K562 (cell line): ENCODE measurements around the gene MZB1. TPM values are rescaled to one million over a fixed set of nuclear protein-coding genes. Genes with fewer than 3 reads are reported as not detected.

ENCODE experiments used
- ATAC-seq: fragments of 200-7000 bp; cut with Tn5 transposase; 3 replicates; pipeline ENCODE4 v1.9.1; 2020; ENCODE audit warnings: moderate library complexity
- BruUV-seq: library from RNA; stranded (reverse); fragments of 400-500 nt; replicated peaks from 2 replicates; lab custom pipeline; 2021; lab: Mats Ljungman, UMichigan
- CTCF ChIA-PET: fragments of 300-600 bp; formaldehyde crosslinking; extraction: SDS; loops from one replicate; lab custom pipeline; 2021; ENCODE audit warnings: low intra/inter-chr PET ratio; lab: Yijun Ruan, JAX
- POLR2A ChIA-PET: fragments of 300-600, 350-650 bp; sonication (Branson Sonifier 250); formaldehyde crosslinking; extraction: SDS; loops from one replicate; lab custom pipeline; 2021; ENCODE audit warnings: antibody characterized with exemption, inconsistent platforms; lab: Yijun Ruan, JAX
- DNase-seq, 4 experiments: peaks; one replicate each; pipeline versions ENCODE4 v3.0.0 to v3.0.0-alpha.2; 2011 to 2018; ENCODE audit warnings: low spot score in 3 of 4, mixed read lengths in 3 of 4; ENCODE audit errors: extremely low read depth in 1 of 4
- FAIRE-seq: peaks from 2 replicates; lab custom pipeline; 2011; peaks lifted over from hg19 to GRCh38; lab: Jason Lieb, UNC
- H2AFZ ChIP-seq: 2 replicates; pipeline ENCODE4 v1.6.0; 2011; ENCODE audit warnings: low read depth, low read length, control low read depth, inconsistent platforms
- H3K27ac ChIP-seq: fragments of 200-600 bp; 3 replicates; pipeline ENCODE4 v1.8.0; 2011; ENCODE audit warnings: low read depth, mild to moderate bottlenecking, control low read depth, inconsistent platforms, low read length, moderate library complexity, mixed read lengths; ENCODE audit errors: extremely low read depth
- H3K27me3 ChIP-seq, 2 experiments: fragments of 300-600 bp in 1 of 2; 2 replicates in 1 of 2; 3 replicates in 1 of 2; pipeline versions ENCODE4 v1.6.0 to v1.8.0; 2011; ENCODE audit warnings: inconsistent platforms in 2 of 2, low read length in 2 of 2, mild to moderate bottlenecking in 1 of 2, mixed read lengths in 1 of 2, moderate library complexity in 1 of 2; ENCODE audit not compliant: control insufficient read depth in 2 of 2, insufficient read depth in 2 of 2
- H3K36me3 ChIP-seq: fragments of 300-600 bp; 3 replicates; pipeline ENCODE4 v1.8.0; 2011; ENCODE audit warnings: mild to moderate bottlenecking, low read length, inconsistent platforms; ENCODE audit not compliant: control insufficient read depth, insufficient read depth
- H3K4me1 ChIP-seq, 2 experiments: fragments of 200-600 bp in 1 of 2; replicated peaks in 1 of 2; 2 replicates in 1 of 2; 3 replicates in 1 of 2; pipeline versions ENCODE4 v1.5.1 to v1.8.0; 2011; ENCODE audit warnings: inconsistent platforms in 2 of 2, low read length in 2 of 2, mild to moderate bottlenecking in 1 of 2, mixed read lengths in 1 of 2, moderate library complexity in 1 of 2; ENCODE audit not compliant: control insufficient read depth in 2 of 2, insufficient read depth in 2 of 2
- H3K4me2 ChIP-seq: 2 replicates; pipeline ENCODE4 v1.6.1; 2011; ENCODE audit warnings: low read length, control low read depth, inconsistent platforms, mixed read lengths; ENCODE audit not compliant: insufficient read depth
- H3K4me3 ChIP-seq: fragments of 200-600 bp; sonication (generic), shearing (Covaris generic); 2 replicates; pipeline ENCODE4 v1.5.1; 2016; ENCODE audit warnings: control low read depth, inconsistent platforms
- H3K79me2 ChIP-seq: fragments of 200-600 bp; 3 replicates; pipeline ENCODE4 v1.8.0; 2011; ENCODE audit warnings: low read length, inconsistent platforms; ENCODE audit not compliant: control insufficient read depth, insufficient read depth
- H3K9ac ChIP-seq, 2 experiments: 2 replicates each; pipeline versions ENCODE4 v1.6.0 to v1.6.1; 2011; ENCODE audit warnings: low read depth in 2 of 2, low read length in 2 of 2, control low read depth in 1 of 2, inconsistent platforms in 1 of 2, mild to moderate bottlenecking in 1 of 2, mixed read lengths in 1 of 2; ENCODE audit not compliant: insufficient read depth in 1 of 2
- H3K9me1 ChIP-seq: one replicate; pipeline ENCODE4 v1.6.0; 2011; ENCODE audit warnings: inconsistent platforms, mild to moderate bottlenecking, low read length, moderate library complexity; ENCODE audit not compliant: control insufficient read depth, insufficient read depth
- H3K9me3 ChIP-seq: replicated peaks from 2 replicates; pipeline ENCODE4 v1.5.1; 2011; ENCODE audit warnings: low read depth, low read length, inconsistent platforms; ENCODE audit not compliant: control insufficient read depth, insufficient read depth
- H4K20me1 ChIP-seq: replicated peaks from 2 replicates; pipeline ENCODE4 v1.6.1; 2011; ENCODE audit warnings: low read length, inconsistent platforms, mixed read lengths; ENCODE audit not compliant: control insufficient read depth, insufficient read depth
- CEBPB ChIP-seq: fragments of 450-650 bp; IDR thresholded peaks from 2 replicates; pipeline ENCODE4 v1.6.1; 2016; ENCODE audit warnings: missing genetic modification characterization, missing compliant biosample characterization
- PHB2 ChIP-seq: fragments of 450-650 bp; IDR thresholded peaks from 2 replicates; pipeline ENCODE4 v1.6.1; 2017; ENCODE audit warnings: low read depth
- SMARCA4 ChIP-seq: fragments of 450-650 bp; IDR thresholded peaks from 2 replicates; pipeline ENCODE4 v1.6.1; 2016
- STAT5A ChIP-seq: IDR thresholded peaks from 2 replicates; pipeline ENCODE4 v1.6.1; 2012; ENCODE audit warnings: low read length, inconsistent platforms, borderline replicate concordance
- TRIM24 ChIP-seq, 2 experiments: fragments of 450-650 bp; IDR thresholded peaks; 2 replicates each; pipeline ENCODE4 v1.6.1; 2016
- ZBTB11 ChIP-seq, 3 experiments: fragments of 200-800 bp in 1 of 3; fragments of 250-450 bp in 1 of 3; fragments of 450-650 bp in 1 of 3; sonication (Bioruptor Pico) in 1 of 3; sonication (Bioruptor generic) in 1 of 3; formaldehyde crosslinking in 1 of 3; IDR thresholded peaks; 2 replicates each; pipeline versions ENCODE4 v1.6.1 to v1.8.0; 2016 to 2022; ENCODE audit warnings: mild to moderate bottlenecking in 2 of 3, missing genetic modification characterization in 2 of 3, missing compliant biosample characterization in 1 of 3, moderate library complexity in 1 of 3
- ZBTB33 ChIP-seq: sonication (generic); formaldehyde crosslinking; IDR thresholded peaks from 2 replicates; pipeline ENCODE4 v1.8.1; 2023; ENCODE audit warnings: mild to moderate bottlenecking, missing genetic modification reagents
- ZNF384 ChIP-seq: IDR thresholded peaks from 2 replicates; pipeline ENCODE4 v1.6.1; 2012; ENCODE audit warnings: low read depth, low read length, improper control_type of control experiment
- ZNF668 ChIP-seq: fragments of 250-450 bp; sonication (Bioruptor Pico); IDR thresholded peaks from 2 replicates; pipeline ENCODE4 v1.8.0; 2022; ENCODE audit warnings: mild to moderate bottlenecking, inconsistent platforms
- WGBS: fragments of 100-300 bp; shearing (Covaris generic); methylation state at CpG from one replicate; pipeline ENCODE4 v1.1.6; 2016; ENCODE audit warnings: low coverage, mixed read lengths; ENCODE audit not compliant: insufficient coverage; ENCODE audit errors: missing lambda C conversion rate; 5-methylcytosine and 5-hydroxymethylcytosine counted together
- in situ Hi-C: fragments of 300-500 bp; cut with MboI; formaldehyde crosslinking; loops from 4 replicates; pipeline ENCODE4 v1.15.0; 2018; ENCODE audit warnings: inconsistent platforms, mixed read lengths
- intact Hi-C: fragments of 100-400 bp; cut with micrococcal nuclease; formaldehyde crosslinking; loops from 2 replicates; pipeline ENCODE4 v1.14.2; 2022
- polyA plus RNA-seq, 8 experiments: library from polyadenylated mRNA; depleted of rRNA in 4 of 8; stranded (reverse) in 5 of 8; unstranded in 3 of 8; fragments of >200 nt; fragmentation: Nextera tagmentation in 2 of 8; fragmentation: Illumina TruSeq in 1 of 8; extraction: Ambion mirVana in 2 of 8; extraction: Trizol in 1 of 8; gene quantifications; 2 replicates each; pipeline versions ENCODE4 v1.2.1 to v1.2.3, GENCODE V29; 2011 to 2014; ENCODE audit warnings: inconsistent platforms in 1 of 8, missing spikeins in 1 of 8
- total RNA-seq, 7 experiments: library from RNA; depleted of rRNA in 6 of 7; stranded (reverse); fragments of >200 nt in 6 of 7; fragmentation: Illumina TruSeq in 2 of 7; extraction: Trizol in 2 of 7; gene quantifications; 2 replicates each; pipeline versions ENCODE4 v1.2.1 to v1.2.3, GENCODE V29; 2011 to 2021; ENCODE audit warnings: low replicate concordance in 1 of 7

The MZB1 gene
- total and polyA plus RNA-seq, 9 of the 15 experiments (the other 6 are each of a cell fraction or from before 2014, with no cell fraction given), result 0.13 to 0.31 TPM; not detected in 7

- peaks cover 18% of the 10 kb centered on the region for H3K36me3 ChIP-seq
- ATAC-seq (no peak), DNase-seq (peak in 1 of 4 experiments; percentile 28), FAIRE-seq (no peak)
- H3K9me3 ChIP-seq, result no peaks in the 10 kb centered on the region
- 0 out of 2 replicates have a peak, but pooled peaks have one; percentile 13 for TF ChIP-seq SMARCA4
- 0 out of 2 replicates have a peak, but pooled peaks have one; percentile 32 for TF ChIP-seq ZBTB33 (CRISPR knock-in tag)
- 0 out of 6 replicates have a peak, but pooled peaks of 1 of the 3 experiments have one; percentile 11 for TF ChIP-seq ZBTB11 (CRISPR knock-in tag; IDR thresholded peaks at IDR 0.05)
- TF ChIP-seq ZNF668 (CRISPR knock-in tag), result no peak
- TF ChIP-seq TRIM24 (IDR thresholded peaks at IDR 0.05), result 0 out of 4 replicates have a peak, but pooled peaks of 1 of the 2 experiments have one; percentile 11
- peak; percentile 38; the same call in 1 of the 2 replicates for TF ChIP-seq ZNF384
- peak; percentile 26; the same call in 1 of the 2 replicates for TF ChIP-seq CEBPB (tag)
- no peak for TF ChIP-seq PHB2
- no peak for TF ChIP-seq STAT5A
- peaks cover 68% of the 10 kb centered on the region for H3K79me2 ChIP-seq
- peak overlapping the region; percentile 11 to 99; a peak in 2 of 4 replicates for H3K9ac ChIP-seq
- CTCF ChIA-PET, result no interaction called here
- intact Hi-C loops (loop anchor here (5.0 kb wide), 3 partner anchors 59 to 766 kb away; partner anchors contain the start of genes HSPA9 and SPATA24), in situ Hi-C loops (no loop called here)
- H3K4me1 ChIP-seq, result peaks cover 15% of the 10 kb centered on the region in 2 experiments; a peak in 4 of 5 replicates
- no TSS peak for BruUV-seq
- no peaks in the 10 kb centered on the region for H3K9me1 ChIP-seq
- peak overlapping the region; percentile 86 for H3K4me3 ChIP-seq
- peak overlapping the region; percentile 91 for H3K4me2 ChIP-seq
- POLR2A ChIA-PET, result interaction anchor here (0.6 to 1.5 kb wide), 3 partner anchors 10 to 577 kb away, joined by 3 to 4 read pairs (median 4); no protein-coding TSS in a partner anchor
- H2AFZ ChIP-seq, result no peak overlapping the region
- H3K27ac ChIP-seq, result peak overlapping the region; percentile 100; the same call in 2 of the 3 replicates
- no peaks in the 10 kb centered on the region for H3K27me3 ChIP-seq
- peaks cover 26% of the 10 kb centered on the region for H4K20me1 ChIP-seq
- WGBS, result 18% methylated on average over 8 of the region's 9 CpGs
Measured at GRCh38 chr5:139343476-139343875, 46.2 kb downstream of the MZB1 start.
